Measurements from ENCODE around the gene DNAJB9. TPM values are rescaled to one million over a fixed set of nuclear protein-coding genes. Genes with fewer than 3 reads are reported as not detected.
"Not testable (repeated sequence)": the region's sequence is repeated elsewhere in the genome, so short reads cannot be mapped to it uniquely, and the experiment has no call there.

The DNAJB9 gene
- total RNA-seq, 1 experiment from 2014 or later: 12.9 TPM

DNA sequence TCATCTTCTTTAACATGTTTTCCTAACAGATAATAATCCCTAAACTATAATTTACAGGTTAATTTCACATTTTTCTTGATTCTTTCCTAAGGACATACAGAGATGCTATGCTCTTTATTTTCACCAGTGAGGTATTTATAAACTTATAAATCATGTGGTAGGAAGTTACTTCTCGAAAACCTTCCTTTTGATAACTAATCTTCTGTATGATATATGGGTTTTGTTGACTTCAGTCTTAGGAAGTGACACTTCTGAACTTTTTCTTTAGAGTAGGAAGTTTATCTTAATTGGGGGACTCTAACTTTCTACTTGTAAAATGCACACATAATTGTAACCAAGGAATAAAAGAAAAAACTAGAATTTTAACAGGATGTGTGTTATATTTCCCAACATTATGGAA lies 33.9 kb upstream of the DNAJB9 start:
- Histone ChIP-seq H3K4me1 (ENCODE audit: insufficient read depth, low read length, poor library complexity, severe bottlenecking) (no peaks in the 10 kb centered on the region), H3K27ac (ENCODE audit: low read depth, low read length, poor library complexity, severe bottlenecking) (no peak overlapping the region), H3K36me3 (ENCODE audit: insufficient read depth, low read length, poor library complexity, severe bottlenecking) (no peaks in the 10 kb centered on the region), H3K9me3 (ENCODE audit: low read depth, low read length, poor library complexity, severe bottlenecking) (no peaks in the 10 kb centered on the region), H3K4me3 (ENCODE audit: low read depth, low read length, poor library complexity, severe bottlenecking) (no peak overlapping the region), H3K27me3 (replicated peaks; ENCODE audit: insufficient read depth, low read depth, low read length, poor library complexity) (no peaks in the 10 kb centered on the region)
- TF ChIP-seq EZH2 (IDR thresholded peaks at IDR 0.05; ENCODE audit: borderline replicate concordance, low read depth, low read length, poor library complexity, severe bottlenecking): no peak
- TF ChIP-seq, protein P1, sequence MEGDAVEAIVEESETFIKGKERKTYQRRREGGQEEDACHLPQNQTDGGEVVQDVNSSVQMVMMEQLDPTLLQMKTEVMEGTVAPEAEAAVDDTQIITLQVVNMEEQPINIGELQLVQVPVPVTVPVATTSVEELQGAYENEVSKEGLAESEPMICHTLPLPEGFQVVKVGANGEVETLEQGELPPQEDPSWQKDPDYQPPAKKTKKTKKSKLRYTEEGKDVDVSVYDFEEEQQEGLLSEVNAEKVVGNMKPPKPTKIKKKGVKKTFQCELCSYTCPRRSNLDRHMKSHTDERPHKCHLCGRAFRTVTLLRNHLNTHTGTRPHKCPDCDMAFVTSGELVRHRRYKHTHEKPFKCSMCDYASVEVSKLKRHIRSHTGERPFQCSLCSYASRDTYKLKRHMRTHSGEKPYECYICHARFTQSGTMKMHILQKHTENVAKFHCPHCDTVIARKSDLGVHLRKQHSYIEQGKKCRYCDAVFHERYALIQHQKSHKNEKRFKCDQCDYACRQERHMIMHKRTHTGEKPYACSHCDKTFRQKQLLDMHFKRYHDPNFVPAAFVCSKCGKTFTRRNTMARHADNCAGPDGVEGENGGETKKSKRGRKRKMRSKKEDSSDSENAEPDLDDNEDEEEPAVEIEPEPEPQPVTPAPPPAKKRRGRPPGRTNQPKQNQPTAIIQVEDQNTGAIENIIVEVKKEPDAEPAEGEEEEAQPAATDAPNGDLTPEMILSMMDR (conservative IDR thresholded peaks at IDR 0.05; ENCODE audit: low read depth, low read length): no peak
- ChIA-PET CTCF (no interaction called here), POLR2A (ENCODE audit: low non-redundant PET) (no interaction called here)
- no TSS peak for BruUV-seq (replicated peaks)
- intact Hi-C loops (cut with micrococcal nuclease; ENCODE audit: unreplicated experiment): no loop called here
- no peak for DNase-seq (ENCODE audit: low spot score)

DNA sequence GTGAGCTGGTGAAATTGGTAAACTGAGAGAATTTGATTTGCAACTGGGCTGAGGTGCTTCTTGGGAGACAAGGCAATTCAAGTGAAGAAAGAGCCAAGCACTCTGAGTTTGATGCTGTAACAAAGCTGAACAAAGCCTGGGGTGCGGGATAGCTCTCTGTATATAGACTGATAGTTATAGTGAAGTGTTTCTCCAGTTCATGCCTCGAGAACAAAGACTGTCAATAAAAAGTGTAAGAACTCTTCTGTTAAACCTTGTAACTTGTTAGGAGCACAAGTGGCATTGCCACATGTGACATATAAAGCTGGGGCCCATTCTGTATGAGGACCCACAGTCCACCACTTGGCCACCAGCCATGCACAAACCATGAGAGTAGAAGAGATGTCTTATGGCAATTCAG lies 32.4 kb upstream of the DNAJB9 start:
- CTCF ChIA-PET: no interaction called here
- no peaks in the 10 kb centered on the region for H3K9me3 ChIP-seq (ENCODE audit: low read depth, low read length, poor library complexity, severe bottlenecking)
- no peaks in the 10 kb centered on the region for H3K36me3 ChIP-seq (ENCODE audit: insufficient read depth, low read length, poor library complexity, severe bottlenecking)
- no peak for DNase-seq (ENCODE audit: low spot score)
- no peak overlapping the region for H3K27ac ChIP-seq (ENCODE audit: low read depth, low read length, poor library complexity, severe bottlenecking)
- POLR2A ChIA-PET (ENCODE audit: low non-redundant PET): no interaction called here
- H3K27me3 ChIP-seq (replicated peaks; ENCODE audit: insufficient read depth, low read depth, low read length, poor library complexity): no peaks in the 10 kb centered on the region
- no peaks in the 10 kb centered on the region for H3K4me1 ChIP-seq (ENCODE audit: insufficient read depth, low read length, poor library complexity, severe bottlenecking)
- intact Hi-C loops (cut with micrococcal nuclease; ENCODE audit: unreplicated experiment): no loop called here
- TF ChIP-seq EZH2 (IDR thresholded peaks at IDR 0.05; ENCODE audit: borderline replicate concordance, low read depth, low read length, poor library complexity, severe bottlenecking): no peak
- TF ChIP-seq, protein P1 (conservative IDR thresholded peaks at IDR 0.05; ENCODE audit: low read depth, low read length): no peak
- no TSS peak for BruUV-seq (replicated peaks)
- H3K4me3 ChIP-seq (ENCODE audit: low read depth, low read length, poor library complexity, severe bottlenecking): no peak overlapping the region

DNA sequence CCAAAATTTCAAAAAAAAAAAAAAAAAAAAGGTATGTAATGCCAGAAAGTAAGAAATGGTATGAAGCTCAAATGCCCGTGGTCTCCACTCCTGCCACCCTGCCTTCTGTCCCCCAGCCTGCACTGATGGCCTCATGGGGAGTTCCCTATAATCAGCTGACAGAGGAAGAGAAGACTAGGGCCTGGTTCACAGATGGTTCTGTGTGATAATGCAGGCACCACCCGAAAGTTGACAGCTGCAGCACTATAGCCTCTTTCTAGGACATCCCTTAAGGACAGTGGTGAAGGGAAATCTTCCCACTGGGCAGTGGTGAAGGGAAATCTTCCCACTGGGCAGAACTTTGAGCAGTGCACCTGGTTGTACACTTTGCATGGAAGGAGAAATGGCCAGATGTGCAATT lies 31.4 kb upstream of the DNAJB9 start:
- H3K27me3 ChIP-seq (replicated peaks; ENCODE audit: insufficient read depth, low read depth, low read length, poor library complexity); H3K4me3 ChIP-seq (ENCODE audit: low read depth, low read length, poor library complexity, severe bottlenecking); BruUV-seq (replicated peaks); H3K9me3 ChIP-seq (ENCODE audit: low read depth, low read length, poor library complexity, severe bottlenecking); DNase-seq (ENCODE audit: low spot score); H3K36me3 ChIP-seq (ENCODE audit: insufficient read depth, low read length, poor library complexity, severe bottlenecking); H3K27ac ChIP-seq (ENCODE audit: low read depth, low read length, poor library complexity, severe bottlenecking); POLR2A ChIA-PET (ENCODE audit: low non-redundant PET); CTCF ChIA-PET; intact Hi-C loops (cut with micrococcal nuclease; ENCODE audit: unreplicated experiment); H3K4me1 ChIP-seq (ENCODE audit: insufficient read depth, low read length, poor library complexity, severe bottlenecking): not testable (repeated sequence)

DNA sequence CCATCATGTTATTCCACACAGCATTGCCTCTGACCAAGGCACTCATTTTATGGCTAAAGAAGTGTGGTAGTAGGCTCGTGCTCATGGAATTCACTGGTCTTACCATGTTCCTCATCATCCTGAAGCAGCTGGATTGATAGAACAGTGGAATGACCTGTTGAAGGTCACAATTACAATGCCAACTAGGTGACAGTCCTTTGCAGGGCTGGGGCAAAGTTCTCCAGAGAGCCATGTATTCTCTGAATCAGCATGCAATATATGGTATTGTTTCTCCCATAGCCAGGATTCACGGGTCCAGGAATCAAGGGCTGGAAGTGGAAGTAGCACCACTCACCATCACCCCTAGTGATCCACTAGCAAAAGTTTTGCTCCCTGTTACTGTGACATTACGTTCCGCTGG lies 31.0 kb upstream of the DNAJB9 start:
- H3K9me3 ChIP-seq (ENCODE audit: low read depth, low read length, poor library complexity, severe bottlenecking); H3K4me3 ChIP-seq (ENCODE audit: low read depth, low read length, poor library complexity, severe bottlenecking); H3K27ac ChIP-seq (ENCODE audit: low read depth, low read length, poor library complexity, severe bottlenecking); CTCF ChIA-PET; DNase-seq (ENCODE audit: low spot score); POLR2A ChIA-PET (ENCODE audit: low non-redundant PET); H3K27me3 ChIP-seq (replicated peaks; ENCODE audit: insufficient read depth, low read depth, low read length, poor library complexity); BruUV-seq (replicated peaks); H3K4me1 ChIP-seq (ENCODE audit: insufficient read depth, low read length, poor library complexity, severe bottlenecking); intact Hi-C loops (cut with micrococcal nuclease; ENCODE audit: unreplicated experiment); H3K36me3 ChIP-seq (ENCODE audit: insufficient read depth, low read length, poor library complexity, severe bottlenecking): not testable (repeated sequence)

All from A673 (cell line).